Testis (tissue), 5 donors: Measurements from ENCODE around the gene EIF5A. TPM values are rescaled to one million over a fixed set of nuclear protein-coding genes. Genes with fewer than 3 reads are reported as not detected.

ENCODE experiments used
- DNase-seq: peaks from one replicate; pipeline ENCODE4 v3.0.0-alpha.2; 2019
- H3K27ac ChIP-seq, 2 donors: fragments of 200-600 bp; sonication (generic); one replicate each; pipeline ENCODE4 v1.5.1; 2019
- H3K27me3 ChIP-seq: fragments of 200-600 bp; sonication (generic); one replicate; pipeline ENCODE4 v1.5.1; 2019
- H3K36me3 ChIP-seq: fragments of 200-600 bp; sonication (generic); one replicate; pipeline ENCODE4 v1.5.1; 2017; ENCODE audit warnings: low read depth; ENCODE audit errors: missing control alignments
- H3K4me1 ChIP-seq: fragments of 200-600 bp; sonication (generic); one replicate; pipeline ENCODE4 v1.5.1; 2019
- H3K4me3 ChIP-seq, 2 donors: fragments of 200-600 bp; sonication (generic); one replicate each; pipeline ENCODE4 v1.5.1; 2017 to 2019
- H3K9me3 ChIP-seq: fragments of 200-600 bp; sonication (generic); one replicate; pipeline ENCODE4 v1.5.1; 2017
- CTCF ChIP-seq, 3 experiments: fragments of 450-650 bp in 2 of 3; fragments of 200-600 bp in 1 of 3; sonication (generic) in 1 of 3; IDR thresholded peaks; one replicate each; pipeline ENCODE4 v1.5.1; 2016 to 2019; ENCODE audit warnings: antibody characterized with exemption in 3 of 3, mild to moderate bottlenecking in 2 of 3, moderate library complexity in 1 of 3
- POLR2A ChIP-seq: fragments of 450-650 bp; IDR thresholded peaks from one replicate; pipeline ENCODE4 v1.6.1; 2017; ENCODE audit warnings: antibody characterized with exemption, mild to moderate bottlenecking, moderate library complexity
- WGBS, 2 donors: methylation state at CpG; one replicate each; pipeline ENCODE4 v1.1.5; 2018; 5-methylcytosine and 5-hydroxymethylcytosine counted together
- intact Hi-C: fragments of 100-400 bp; cut with DNase I; formaldehyde crosslinking; loops from one replicate; pipeline ENCODE4 v1.15.1; 2023; ENCODE audit warnings: low total_unique reads
- long read RNA-seq, 2 donors: transcript quantifications; one replicate each; lab custom pipeline, GENCODE V29; 2026
- polyA plus RNA-seq: library from polyadenylated mRNA; stranded (reverse); fragments of 350-450 nt; fragmentation: Illumina TruSeq; extraction: RNeasy Lipid Tissue Mini Kit (QIAGEN cat#74804); gene quantifications from one replicate; pipeline ENCODE4 v1.2.3, GENCODE V29; 2014; ENCODE audit warnings: low read depth, low replicate concordance; ENCODE audit not compliant: insufficient read depth
- total RNA-seq, 2 donors: library from RNA; depleted of rRNA; stranded (reverse); fragments of >200 nt; gene quantifications; one replicate each; pipeline ENCODE4 v1.2.3, GENCODE V29; 2016

The EIF5A gene
- 100 to 1,000 TPM; 193 to 229 TPM for total RNA-seq
- polyA plus RNA-seq = 388 TPM
- long read RNA-seq, donor 1, transcript EIF5A-202 (6 exons, 1,511 nt) = major isoform, 121 of 380 reads
- long read RNA-seq, donor 1, transcript EIF5A-201 (6 exons, 1,256 nt) = minor isoform, 9 of 380 reads
- long read RNA-seq, donor 1, transcript EIF5A-210 (2 exons, 609 nt) = minor isoform, 5 of 380 reads
- long read RNA-seq, donor 1, partial matches to known transcripts = 184 of 380 reads
- long read RNA-seq, donor 1, other reads (novel, unspliced or antisense) = 56 of 380 reads
- long read RNA-seq, donor 2, transcript EIF5A-202 (6 exons, 1,511 nt) = major isoform, 114 of 298 reads
- long read RNA-seq, donor 2, transcript EIF5A-201 (6 exons, 1,256 nt) = minor isoform, 5 of 298 reads
- long read RNA-seq, donor 2, partial matches to known transcripts = 174 of 298 reads
- long read RNA-seq, donor 2, other reads (novel, unspliced or antisense) = 0 of 298 reads

GRCh38 chr17:7306911-7307685 is at the start of gene EIF5A:
Gene EIF5A (plus strand): TSS chr17:7307628. CDS start chr17:7309636, 2,008 bp downstream.
- no peaks in the 10 kb centered on the region for H3K27me3 ChIP-seq
- H3K4me1 ChIP-seq = peaks cover 11% of the 10 kb centered on the region
- H3K27ac ChIP-seq = peak within 1 kb of the TSS; percentile 92 to 97
- DNase-seq = peak; percentile 98
- no peaks in the 10 kb centered on the region for H3K36me3 ChIP-seq
- H3K9me3 ChIP-seq = no peaks in the 10 kb centered on the region
- peak within 1 kb of the TSS; percentile 88 to 99 for H3K4me3 ChIP-seq
- intact Hi-C loops = no loop called here
- TF ChIP-seq CTCF (IDR thresholded peaks at IDR 0.05) = peak in 1 of 3 experiments; percentile 1
- TF ChIP-seq POLR2A = peak; percentile 88
- WGBS, 2 donors = 0 to 1% methylated on average over 54 to 64 of the region's 64 CpGs

- Histone ChIP-seq H3K27me3 (no peaks in the 10 kb centered on the region), H3K4me3 (no peak overlapping the region), H3K36me3 (no peaks in the 10 kb centered on the region), H3K4me1 (peaks cover 8% of the 10 kb centered on the region), H3K9me3 (no peaks in the 10 kb centered on the region), H3K27ac (no peak overlapping the region)
- intact Hi-C loops = no loop called here
- WGBS, 2 donors = 83 to 89% methylated on average over 7 of the region's 7 CpGs
- no peak for DNase-seq
- TF ChIP-seq CTCF (IDR thresholded peaks at IDR 0.05) (no peak), POLR2A (no peak)
Observed at GRCh38 chr17:7258731-7259554, 48.5 kb upstream of the EIF5A start.

- WGBS, 2 donors = 90% methylated on average over 6 of the region's 6 CpGs
- Histone ChIP-seq H3K4me1 (peaks cover 8% of the 10 kb centered on the region), H3K27me3 (no peaks in the 10 kb centered on the region), H3K27ac (no peak overlapping the region), H3K9me3 (no peaks in the 10 kb centered on the region), H3K36me3 (no peaks in the 10 kb centered on the region), H3K4me3 (no peak overlapping the region)
- TF ChIP-seq POLR2A (no peak), CTCF (IDR thresholded peaks at IDR 0.05) (no peak)
- no peak for DNase-seq
- intact Hi-C loops = no loop called here
Observed at GRCh38 chr17:7259555-7259889, 47.9 kb upstream of the EIF5A start.

- H3K4me3 ChIP-seq = no peak overlapping the region
Observed at GRCh38 chr17:7260151-7260550, 47.3 kb upstream of the EIF5A start.

More at GRCh38 chr17:7260151-7260550, 47.3 kb upstream of the EIF5A start:
- TF ChIP-seq CTCF (IDR thresholded peaks at IDR 0.05) (no peak), POLR2A (no peak)
- H3K36me3 ChIP-seq = no peaks in the 10 kb centered on the region
- no peaks in the 10 kb centered on the region for H3K9me3 ChIP-seq
- H3K27me3 ChIP-seq = no peaks in the 10 kb centered on the region
- no peak overlapping the region for H3K27ac ChIP-seq
- WGBS, 2 donors = 75 to 80% methylated on average over 4 of the region's 4 CpGs
- no peak for DNase-seq
- intact Hi-C loops = no loop called here
- peaks cover 8% of the 10 kb centered on the region for H3K4me1 ChIP-seq
